Left lung (tissue), 10 donors: ENCODE results near the gene ADGRL3. TPM values are rescaled to one million over a fixed set of nuclear protein-coding genes. Genes with fewer than 3 reads are reported as not detected.

Experiments
- ATAC-seq: fragments of 200-7000 bp; cut with Tn5 transposase; one replicate; pipeline ENCODE4 v1.9.1; 2020; ENCODE audit warnings: moderate library complexity
- DNase-seq, 4 donors: peaks; one replicate each; pipeline ENCODE4 v3.0.0-alpha.2; 2013 to 2020
- H3K27ac ChIP-seq, 2 donors: fragments of 200-600 bp; sonication (generic) in 1 of 2; one replicate each; pipeline versions ENCODE4 v1.5.0 to v1.8.0; 2020 to 2021
- H3K27me3 ChIP-seq, 2 donors: fragments of 200-600 bp; sonication (generic) in 1 of 2; one replicate each; pipeline versions ENCODE4 v1.5.0 to v1.8.0; 2020 to 2021
- H3K36me3 ChIP-seq, 2 donors: fragments of 200-600 bp; sonication (generic) in 1 of 2; one replicate each; pipeline versions ENCODE4 v1.5.0 to v1.8.0; 2020 to 2021
- H3K4me1 ChIP-seq, 2 donors: fragments of 200-600 bp; one replicate each; pipeline ENCODE4 v1.8.0; 2021
- H3K4me3 ChIP-seq, 2 donors: fragments of 200-600 bp; sonication (generic) in 1 of 2; one replicate each; pipeline versions ENCODE4 v1.5.0 to v1.8.0; 2020 to 2021; ENCODE audit warnings: mild to moderate bottlenecking in 1 of 2
- H3K9me3 ChIP-seq, 2 donors: fragments of 200-600 bp; sonication (generic) in 1 of 2; one replicate each; pipeline versions ENCODE4 v1.5.0 to v1.8.0; 2020 to 2021
- intact Hi-C, 2 donors: fragments of 100-400 bp; cut with DNase I; formaldehyde crosslinking; loops; one replicate each; pipeline versions ENCODE4 v1.11.2 to v1.14.2; 2022
- polyA plus RNA-seq, 6 donors: library from polyadenylated mRNA; unstranded; fragments of 120-200 nt; gene quantifications; one replicate each; pipeline ENCODE4 v1.2.1, GENCODE V29; 2013; ENCODE audit not compliant: insufficient read length in 6 of 6
- total RNA-seq, 2 donors: library from RNA; stranded (reverse); fragmentation: NEBNext Ultra II Directional; extraction: Animal tissue kit (Norgen Biotek cat#: 25700); gene quantifications; one replicate each; pipeline ENCODE4 v1.2.1, GENCODE V29; 2021
- TF ChIP-seq, protein P1 (sequence below), 2 donors: fragments of 200-600 bp; sonication (generic) in 1 of 2; IDR thresholded peaks; one replicate each; pipeline versions ENCODE4 v1.5.0 to v1.8.0; 2021; ENCODE audit warnings: antibody characterized with exemption in 2 of 2
- donor health status: DM: no; HTN: yes; CAD: no.
- donor health status: DM: no; HTN: no; CAD: no.

The ADGRL3 gene
- total and polyA plus RNA-seq, 8 donors = 2.7 to 23.4 (median 19.6) TPM

DNA sequence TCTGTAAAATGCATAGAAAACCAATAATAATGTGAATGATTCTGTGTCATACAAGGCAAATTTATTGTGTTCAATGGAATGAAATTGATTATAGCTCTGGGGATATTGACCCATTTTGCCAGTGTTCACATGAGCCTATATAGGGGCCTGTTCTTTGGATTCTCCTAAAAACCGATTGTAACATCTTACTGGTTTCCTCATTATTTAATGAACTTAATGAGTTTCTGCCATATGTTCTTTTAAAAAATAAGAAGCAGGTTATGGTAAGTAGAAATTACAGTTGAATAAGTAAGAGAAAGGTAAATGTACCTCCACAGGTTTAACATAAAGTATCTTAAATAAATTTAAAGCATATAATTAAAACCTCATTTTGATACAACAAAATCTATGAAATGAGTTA lies 24.6 kb upstream of the ADGRL3 start:
- Histone ChIP-seq H3K9me3 (no peaks in the 10 kb centered on the region), H3K4me3 (no peak overlapping the region), H3K4me1 (no peaks in the 10 kb centered on the region), H3K36me3 (no peaks in the 10 kb centered on the region), H3K27me3 (no peaks in the 10 kb centered on the region), H3K27ac (no peak overlapping the region)
- intact Hi-C loops = no loop called here
- TF ChIP-seq, protein P1, sequence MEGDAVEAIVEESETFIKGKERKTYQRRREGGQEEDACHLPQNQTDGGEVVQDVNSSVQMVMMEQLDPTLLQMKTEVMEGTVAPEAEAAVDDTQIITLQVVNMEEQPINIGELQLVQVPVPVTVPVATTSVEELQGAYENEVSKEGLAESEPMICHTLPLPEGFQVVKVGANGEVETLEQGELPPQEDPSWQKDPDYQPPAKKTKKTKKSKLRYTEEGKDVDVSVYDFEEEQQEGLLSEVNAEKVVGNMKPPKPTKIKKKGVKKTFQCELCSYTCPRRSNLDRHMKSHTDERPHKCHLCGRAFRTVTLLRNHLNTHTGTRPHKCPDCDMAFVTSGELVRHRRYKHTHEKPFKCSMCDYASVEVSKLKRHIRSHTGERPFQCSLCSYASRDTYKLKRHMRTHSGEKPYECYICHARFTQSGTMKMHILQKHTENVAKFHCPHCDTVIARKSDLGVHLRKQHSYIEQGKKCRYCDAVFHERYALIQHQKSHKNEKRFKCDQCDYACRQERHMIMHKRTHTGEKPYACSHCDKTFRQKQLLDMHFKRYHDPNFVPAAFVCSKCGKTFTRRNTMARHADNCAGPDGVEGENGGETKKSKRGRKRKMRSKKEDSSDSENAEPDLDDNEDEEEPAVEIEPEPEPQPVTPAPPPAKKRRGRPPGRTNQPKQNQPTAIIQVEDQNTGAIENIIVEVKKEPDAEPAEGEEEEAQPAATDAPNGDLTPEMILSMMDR (IDR thresholded peaks at IDR 0.05) = no peak
- DNase-seq (no peak), ATAC-seq (no peak)

DNA sequence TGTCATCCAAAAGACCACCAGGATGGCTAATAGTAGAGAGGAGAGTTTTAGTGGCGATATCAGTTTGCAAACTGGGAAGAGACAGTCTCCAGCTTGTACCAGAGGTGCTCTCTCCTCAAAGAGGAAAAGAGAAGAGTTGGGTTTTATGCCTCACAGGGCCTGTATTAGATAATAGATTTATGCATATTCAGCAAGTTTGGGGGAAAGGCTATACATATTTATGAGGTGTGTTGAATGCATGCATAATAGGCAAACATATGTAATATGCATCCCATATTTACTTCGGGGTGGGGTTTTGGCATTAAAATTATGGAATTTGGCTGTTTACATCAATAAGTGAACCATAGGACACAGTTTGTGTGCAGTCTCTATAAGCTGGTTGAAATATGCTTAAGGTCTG lies 22.8 kb upstream of the ADGRL3 start:
- DNase-seq (no peak), ATAC-seq (no peak)
- intact Hi-C loops = no loop called here
- Histone ChIP-seq H3K4me3 (no peak overlapping the region), H3K4me1 (no peaks in the 10 kb centered on the region), H3K27ac (no peak overlapping the region), H3K27me3 (no peaks in the 10 kb centered on the region), H3K36me3 (no peaks in the 10 kb centered on the region), H3K9me3 (no peaks in the 10 kb centered on the region)
- TF ChIP-seq, protein P1 (IDR thresholded peaks at IDR 0.05) = no peak

DNA sequence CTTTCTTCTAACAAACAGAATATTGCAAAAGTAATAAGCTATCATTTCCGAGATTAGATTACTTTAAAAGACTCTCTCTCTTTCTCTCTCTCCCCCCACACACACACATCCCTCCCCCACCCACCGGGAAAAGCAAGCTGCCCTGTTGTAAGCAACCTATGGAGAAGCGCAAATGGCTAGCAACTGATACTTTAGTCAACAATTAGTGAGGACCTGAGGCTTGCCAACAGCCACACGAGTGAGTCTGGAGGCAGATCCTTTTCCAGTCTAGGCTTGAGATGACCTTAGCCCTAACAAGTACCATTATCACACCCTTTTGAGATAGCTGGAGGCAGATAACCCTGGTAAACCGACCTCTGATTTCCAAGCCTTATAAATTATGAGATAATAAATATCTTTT lies 19.7 kb upstream of the ADGRL3 start:
- no peaks in the 10 kb centered on the region for H3K4me1 ChIP-seq
- H3K36me3 ChIP-seq = no peaks in the 10 kb centered on the region
- peaks cover 0 to 13% of the 10 kb centered on the region in 2 donors for H3K9me3 ChIP-seq
- no peak for DNase-seq
- TF ChIP-seq, protein P1 (IDR thresholded peaks at IDR 0.05) = no peak
- no peak overlapping the region for H3K4me3 ChIP-seq
- ATAC-seq = no peak
- intact Hi-C loops = no loop called here
- no peak overlapping the region for H3K27ac ChIP-seq
- no peaks in the 10 kb centered on the region for H3K27me3 ChIP-seq

DNA sequence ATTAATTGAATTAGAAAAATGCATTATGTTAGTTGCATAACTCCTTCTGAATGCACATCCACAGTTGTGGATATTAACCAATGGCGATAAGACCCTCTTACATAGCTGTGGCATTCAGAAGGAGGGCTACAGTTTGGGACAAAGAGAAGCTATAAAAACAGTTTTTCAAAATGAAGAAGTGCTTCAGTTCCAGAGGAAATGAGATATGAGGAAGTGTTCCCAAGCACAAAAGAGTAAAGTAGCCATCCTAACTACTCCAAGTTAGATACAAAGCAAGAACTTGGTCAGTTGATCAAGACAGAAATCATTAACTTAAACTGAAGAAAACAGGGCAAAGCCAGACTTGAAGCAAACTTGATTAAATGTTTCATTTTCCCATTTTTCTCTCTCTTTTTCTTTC lies 17.2 kb upstream of the ADGRL3 start:
- H3K27me3 ChIP-seq = no peaks in the 10 kb centered on the region
- intact Hi-C loops = no loop called here
- no peaks in the 10 kb centered on the region for H3K36me3 ChIP-seq
- H3K9me3 ChIP-seq = peaks cover 0 to 21% of the 10 kb centered on the region in 2 donors
- H3K4me3 ChIP-seq = no peak overlapping the region
- ATAC-seq (no peak), DNase-seq (no peak)
- no peak overlapping the region for H3K27ac ChIP-seq
- TF ChIP-seq, protein P1 (IDR thresholded peaks at IDR 0.05) = no peak
- no peaks in the 10 kb centered on the region for H3K4me1 ChIP-seq

DNA sequence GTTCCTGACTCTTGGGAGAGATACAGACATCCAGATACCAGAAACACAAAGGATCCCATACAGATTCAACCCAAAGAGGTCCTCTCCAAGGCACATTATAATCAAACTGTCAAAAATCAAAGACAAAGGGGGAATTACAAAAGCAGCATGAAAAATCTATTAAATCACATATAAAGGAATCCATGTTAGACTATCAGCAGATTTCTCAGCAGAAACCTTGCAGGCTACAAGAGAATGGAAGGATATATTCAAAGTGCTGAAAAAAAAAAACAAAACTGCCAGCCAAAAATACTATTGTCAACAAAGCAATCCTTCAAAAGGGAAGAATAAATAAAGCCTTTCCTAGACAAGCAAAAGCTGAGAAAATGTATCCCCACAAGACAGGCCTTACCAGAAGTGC lies 14.8 kb upstream of the ADGRL3 start:
- intact Hi-C loops = no loop called here
- Histone ChIP-seq H3K4me1 (no peaks in the 10 kb centered on the region), H3K4me3 (no peak overlapping the region), H3K27ac (no peak overlapping the region), H3K9me3 (peaks cover 0 to 21% of the 10 kb centered on the region in 2 donors), H3K36me3 (no peaks in the 10 kb centered on the region), H3K27me3 (no peaks in the 10 kb centered on the region)
- ATAC-seq (no peak), DNase-seq (no peak)
- TF ChIP-seq, protein P1 (IDR thresholded peaks at IDR 0.05) = no peak
